Nephron progenitor cell (in vitro differentiated cells): ENCODE data around the gene MRPL49.
A peak's percentile ranks its signal among the peaks of the same experiment; 100 is the strongest.

ENCODE experiments used
- DNase-seq: peaks from one replicate; pipeline ENCODE4 v3.0.0; 2021
- H3K27ac Mint-ChIP-seq: 2 replicates; pipeline ENCODE4 v1.8.0; 2021; ENCODE audit warnings: mild to moderate bottlenecking, moderate library complexity, mixed read lengths
- H3K27me3 Mint-ChIP-seq: 2 replicates; pipeline ENCODE4 v1.8.0; 2021; ENCODE audit warnings: mild to moderate bottlenecking, low read depth, mixed read lengths; ENCODE audit not compliant: poor library complexity
- H3K36me3 Mint-ChIP-seq: 2 replicates; pipeline ENCODE4 v1.8.0; 2021; ENCODE audit warnings: low read depth, mixed read lengths
- H3K4me1 Mint-ChIP-seq: 2 replicates; pipeline ENCODE4 v1.8.0; 2021; ENCODE audit warnings: mixed read lengths
- H3K4me3 Mint-ChIP-seq: 2 replicates; pipeline ENCODE4 v1.8.0; 2021; ENCODE audit warnings: mild to moderate bottlenecking, moderate library complexity, mixed read lengths
- H3K9me3 Mint-ChIP-seq: 2 replicates; pipeline ENCODE4 v1.8.0; 2021; ENCODE audit warnings: mild to moderate bottlenecking, moderate library complexity, mixed read lengths
- CTCF ChIP-seq: fragments of 200-600 bp; sonication (generic); IDR thresholded peaks from 2 replicates; pipeline ENCODE4 v1.5.0; 2021; ENCODE audit warnings: antibody characterized with exemption

Gene MRPL49

DNA sequence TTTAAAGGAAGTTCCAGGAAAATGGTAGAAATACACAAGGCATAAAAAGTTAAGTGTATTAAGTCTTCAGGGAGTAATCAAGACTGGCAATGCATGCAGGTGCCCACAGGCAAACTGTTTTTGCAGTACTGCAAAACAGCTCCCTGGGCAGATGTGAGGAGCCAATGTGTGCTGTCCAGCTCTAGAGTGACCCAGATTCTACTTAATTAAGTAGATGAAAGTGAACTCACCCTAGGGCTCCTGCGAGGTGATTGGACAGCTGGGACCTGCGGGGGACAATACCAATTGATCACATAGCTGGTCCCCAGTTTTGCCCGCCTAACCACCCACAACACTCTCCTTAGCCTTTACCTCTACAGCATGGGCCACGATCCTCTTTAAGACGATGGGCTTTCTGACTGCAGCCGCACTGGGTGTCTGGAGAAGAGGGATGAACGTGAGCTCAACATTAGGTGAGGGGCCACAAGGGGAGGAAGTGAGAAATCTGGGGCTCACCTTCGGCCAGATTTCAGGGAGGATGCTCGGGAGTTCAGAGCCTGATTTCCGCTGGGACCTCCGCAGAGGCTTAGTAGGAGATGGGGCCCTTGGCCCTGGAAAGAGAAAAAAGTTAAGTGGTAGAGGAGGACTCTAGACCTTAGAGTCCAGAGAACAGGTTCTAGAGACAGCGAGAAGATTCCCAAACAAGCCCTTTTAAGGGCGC lies 38.8 kb upstream of the MRPL49 start:
- Mint-ChIP-seq H3K36me3 (peaks cover 26% of the 10 kb centered on the region), H3K27ac (peak overlapping the region; percentile 98), H3K27me3 (no peaks in the 10 kb centered on the region), H3K4me1 (peaks cover 48% of the 10 kb centered on the region), H3K9me3 (no peaks in the 10 kb centered on the region), H3K4me3 (peak overlapping the region; percentile 99)
- no peak for TF ChIP-seq CTCF
- no peak for DNase-seq

DNA sequence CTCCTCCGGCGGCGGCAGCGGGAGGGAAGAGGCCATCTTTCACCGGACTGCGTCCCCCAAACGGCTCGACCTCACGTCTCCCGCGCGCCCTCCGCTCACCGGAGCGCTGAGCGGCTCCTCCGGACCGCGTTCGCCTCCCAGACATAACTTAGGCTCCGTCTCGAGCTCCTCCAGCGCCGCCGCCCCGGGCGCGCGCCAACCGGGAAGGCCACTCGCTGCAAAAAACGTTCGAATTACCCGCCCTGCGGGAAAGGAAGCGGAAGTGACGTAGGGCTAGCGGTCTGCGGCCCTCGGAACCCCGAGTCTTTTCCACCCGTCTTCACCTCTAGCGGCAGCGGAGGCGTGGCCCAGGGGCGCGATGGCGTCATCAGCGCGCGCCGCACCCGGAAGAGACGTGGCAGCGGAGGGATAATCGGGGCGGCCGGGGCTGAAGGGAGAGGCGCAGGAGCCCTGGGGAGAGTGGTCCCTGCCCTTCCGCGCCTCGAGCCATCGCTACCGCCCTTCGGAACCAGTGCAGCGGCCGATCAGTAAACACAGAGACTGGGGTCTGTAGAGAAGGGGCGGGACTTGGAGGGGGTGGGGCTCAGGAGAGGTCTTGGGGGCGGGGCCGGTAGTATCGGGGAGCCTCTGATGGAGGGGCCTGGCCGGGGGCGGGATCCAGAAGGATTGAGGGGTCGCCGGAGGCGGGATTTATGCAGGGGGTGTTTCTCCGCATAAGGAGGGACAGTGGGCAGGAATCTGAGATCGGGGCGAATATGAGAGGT lies 38.1 kb upstream of the MRPL49 start, which contains the start of the genes CDCA5 and ZFPL1:
TSS of gene CDCA5 (minus strand) at position 207 of the 764 bp plus-strand sequence. CDS start at position 145, 62 bp downstream.
TSS of gene ZFPL1 (plus strand) at position 389 of the 764 bp plus-strand sequence. CDS start 477 bp downstream, outside the sequence.
- no peak for TF ChIP-seq CTCF
- H3K27ac Mint-ChIP-seq: peak within 1 kb of the TSS; percentile 98
- H3K27me3 Mint-ChIP-seq: no peaks in the 10 kb centered on the region
- DNase-seq: peak; percentile 97
- H3K9me3 Mint-ChIP-seq: no peaks in the 10 kb centered on the region
- H3K4me1 Mint-ChIP-seq: peaks cover 41% of the 10 kb centered on the region
- H3K36me3 Mint-ChIP-seq: peaks cover 26% of the 10 kb centered on the region
- H3K4me3 Mint-ChIP-seq: peak within 1 kb of the TSS; percentile 99

- Mint-ChIP-seq H3K4me1 (peaks cover 41% of the 10 kb centered on the region), H3K36me3 (peaks cover 27% of the 10 kb centered on the region), H3K9me3 (no peaks in the 10 kb centered on the region), H3K27me3 (no peaks in the 10 kb centered on the region), H3K4me3 (peak overlapping the region; percentile 99), H3K27ac (peak overlapping the region; percentile 98)
- DNase-seq: no peak
- no peak for TF ChIP-seq CTCF
Measured at GRCh38 chr11:65084598-65085375, 37.3 kb upstream of the MRPL49 start.

DNA sequence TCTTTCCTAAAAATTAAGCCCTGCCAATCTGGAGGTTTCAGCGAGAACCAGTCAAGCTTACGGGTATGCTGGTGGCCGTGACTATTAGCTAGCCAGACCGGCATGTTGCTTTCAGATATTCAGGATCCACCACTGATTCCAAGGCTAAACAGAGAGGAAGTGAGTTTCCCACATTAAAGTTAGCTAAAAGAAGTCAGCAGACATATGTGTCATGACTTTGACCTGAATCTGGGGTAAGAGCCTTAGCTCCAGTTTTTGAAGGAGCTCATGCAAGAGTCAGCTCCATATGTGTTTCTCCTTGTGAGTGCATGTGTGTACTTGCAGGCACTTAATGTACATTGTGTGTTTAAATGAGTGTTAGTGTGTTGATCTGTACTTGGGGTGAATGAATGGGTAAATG lies 36.7 kb upstream of the MRPL49 start:
- Mint-ChIP-seq H3K27ac (peak overlapping the region; percentile 1), H3K4me3 (peak overlapping the region; percentile 99), H3K4me1 (peaks cover 38% of the 10 kb centered on the region), H3K36me3 (peaks cover 22% of the 10 kb centered on the region), H3K27me3 (no peaks in the 10 kb centered on the region), H3K9me3 (no peaks in the 10 kb centered on the region)
- DNase-seq: no peak
- TF ChIP-seq CTCF: no peak

DNA sequence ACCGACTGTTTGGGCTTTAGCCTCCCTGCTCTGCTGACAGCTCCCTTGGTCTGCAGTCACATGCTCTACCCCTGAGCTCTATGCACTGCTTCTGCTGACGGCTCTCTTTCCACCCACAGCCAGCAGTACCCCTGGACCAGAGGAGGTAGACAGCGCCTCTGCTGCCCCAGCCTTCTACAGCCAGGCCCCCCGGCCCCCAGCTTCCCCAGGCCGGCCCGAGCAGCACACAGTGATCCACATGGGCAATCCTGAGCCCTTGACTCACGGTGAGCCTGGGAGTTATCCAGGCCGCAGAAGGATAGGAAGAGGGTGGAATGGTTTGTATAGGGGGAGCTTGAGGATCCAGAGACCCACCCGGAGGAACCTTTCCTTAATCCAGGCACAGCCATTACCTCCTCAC lies 35.3 kb upstream of the MRPL49 start:
- Mint-ChIP-seq H3K9me3 (no peaks in the 10 kb centered on the region), H3K27me3 (no peaks in the 10 kb centered on the region), H3K4me3 (no peak overlapping the region), H3K36me3 (peaks cover 17% of the 10 kb centered on the region), H3K4me1 (peaks cover 32% of the 10 kb centered on the region), H3K27ac (no peak overlapping the region)
- DNase-seq: no peak
- no peak for TF ChIP-seq CTCF
